Natural killer cell (primary cell): ENCODE measurements around the gene TCF4. TPM values are rescaled to one million over a fixed set of nuclear protein-coding genes. Genes with fewer than 3 reads are reported as not detected.

ENCODE experiments used
- ATAC-seq, 3 donors: fragments of 150-1000 bp in 2 of 3; fragments of 200-7000 bp in 1 of 3; cut with Tn5 transposase; 1 replicate in 1 of 3; 2 replicates in 2 of 3; pipeline ENCODE4 v1.10.0; 2021; ENCODE audit warnings: mild to moderate bottlenecking in 2 of 3, moderate library complexity in 2 of 3
- DNase-seq, 2 donors: peaks; one replicate each; pipeline versions ENCODE4 v3.0.0 to v3.0.0-alpha.2; 2013 to 2021; ENCODE audit warnings: mixed read lengths in 1 of 2
- H3K27ac ChIP-seq: one replicate; pipeline ENCODE4 v1.5.1; 2013; ENCODE audit warnings: mild to moderate bottlenecking, low read length
- H3K27me3 ChIP-seq: one replicate; pipeline ENCODE4 v1.6.1; 2013; ENCODE audit warnings: low read length; ENCODE audit not compliant: control insufficient read depth, insufficient read depth
- H3K36me3 ChIP-seq: one replicate; pipeline ENCODE4 v1.6.1; 2013; ENCODE audit warnings: low read length; ENCODE audit not compliant: control insufficient read depth, insufficient read depth
- H3K4me1 ChIP-seq: one replicate; pipeline ENCODE4 v1.6.1; 2013; ENCODE audit warnings: low read length; ENCODE audit not compliant: control insufficient read depth, insufficient read depth
- H3K4me3 ChIP-seq: one replicate; pipeline ENCODE4 v1.5.1; 2013; ENCODE audit warnings: low read length
- H3K9me3 ChIP-seq: one replicate; pipeline ENCODE4 v1.6.1; 2013; ENCODE audit warnings: low read length; ENCODE audit not compliant: control insufficient read depth, insufficient read depth
- H3K27ac Mint-ChIP-seq, 2 donors: one replicate each; pipeline ENCODE4 v1.8.0; 2022; ENCODE audit warnings: mild to moderate bottlenecking in 2 of 2, mixed read lengths in 2 of 2, moderate library complexity in 1 of 2
- H3K27me3 Mint-ChIP-seq, 2 donors: one replicate each; pipeline ENCODE4 v1.8.0; 2022; ENCODE audit warnings: low read depth in 2 of 2, mixed read lengths in 2 of 2
- H3K36me3 Mint-ChIP-seq: one replicate; pipeline ENCODE4 v1.8.0; 2022; ENCODE audit warnings: mixed read lengths
- H3K4me1 Mint-ChIP-seq, 2 donors: one replicate each; pipeline ENCODE4 v1.8.0; 2022; ENCODE audit warnings: mixed read lengths in 2 of 2
- H3K4me3 Mint-ChIP-seq: one replicate; pipeline ENCODE4 v1.8.0; 2022; ENCODE audit warnings: mild to moderate bottlenecking, moderate library complexity, mixed read lengths
- H3K9me3 Mint-ChIP-seq, 2 donors: one replicate each; pipeline ENCODE4 v1.8.0; 2022; ENCODE audit warnings: mixed read lengths in 2 of 2
- WGBS: methylation state at CpG from one replicate; pipeline ENCODE4 v1.1.7; 2013; ENCODE audit warnings: missing lambda C conversion rate; ENCODE audit not compliant: insufficient coverage; 5-methylcytosine and 5-hydroxymethylcytosine counted together
- intact Hi-C: fragments of 100-400 bp; cut with micrococcal nuclease; formaldehyde crosslinking; loops from one replicate; pipeline ENCODE4 v1.14.2; 2022
- total RNA-seq, 4 donors: library from RNA; stranded (reverse); fragments of 120-200 nt in 1 of 4; gene quantifications; one replicate each; pipeline versions ENCODE4 v1.2.3 to v1.2.4, GENCODE V29; 2013 to 2022
- TF ChIP-seq, protein P1 (sequence below): fragments of 200-600 bp; IDR thresholded peaks from one replicate; pipeline ENCODE4 v1.8.0; 2022; ENCODE audit warnings: antibody characterized with exemption

TCF4 gene
- total RNA-seq, 3 donors from 2014 or later (not counting 1 experiment from before 2014, with no cell fraction given) = 8.3 to 16.5 (median 9.0) TPM

DNA sequence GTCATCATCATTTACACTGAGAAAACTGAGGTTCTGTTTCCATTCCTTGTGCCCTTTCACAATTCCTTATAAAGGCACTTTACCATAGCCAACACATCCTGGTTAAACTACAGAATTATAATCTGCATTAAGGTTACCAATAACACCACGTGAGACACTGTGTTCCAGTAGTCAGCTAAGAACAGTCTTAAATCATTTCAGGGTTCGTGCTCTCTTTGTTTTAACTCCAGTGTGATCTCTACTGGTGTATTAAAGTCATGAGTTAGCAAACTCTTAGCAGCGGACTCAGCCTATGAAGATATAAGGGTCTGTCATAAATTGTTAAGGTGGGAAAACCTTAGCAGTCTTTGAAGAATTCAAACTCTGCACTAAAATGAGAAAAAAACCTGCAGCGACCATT, 53.0 kb downstream of the TCF4 start:
- H3K27me3 Mint-ChIP-seq = peaks cover 0 to 3% of the 10 kb centered on the region in 2 donors
- WGBS = 81% methylated on average over 3 of the region's 4 CpGs
- Histone ChIP-seq H3K36me3 (no peaks in the 10 kb centered on the region), H3K4me1 (no peaks in the 10 kb centered on the region), H3K27me3 (no peaks in the 10 kb centered on the region), H3K9me3 (no peaks in the 10 kb centered on the region), H3K27ac (no peak overlapping the region), H3K4me3 (no peak overlapping the region)
- H3K27ac Mint-ChIP-seq = no peak overlapping the region
- H3K4me1 Mint-ChIP-seq = no peaks in the 10 kb centered on the region
- H3K4me3 Mint-ChIP-seq = no peak overlapping the region
- no peaks in the 10 kb centered on the region for H3K9me3 Mint-ChIP-seq
- no peak for DNase-seq
- intact Hi-C loops = no loop called here
- ATAC-seq = no peak
- TF ChIP-seq, protein P1, sequence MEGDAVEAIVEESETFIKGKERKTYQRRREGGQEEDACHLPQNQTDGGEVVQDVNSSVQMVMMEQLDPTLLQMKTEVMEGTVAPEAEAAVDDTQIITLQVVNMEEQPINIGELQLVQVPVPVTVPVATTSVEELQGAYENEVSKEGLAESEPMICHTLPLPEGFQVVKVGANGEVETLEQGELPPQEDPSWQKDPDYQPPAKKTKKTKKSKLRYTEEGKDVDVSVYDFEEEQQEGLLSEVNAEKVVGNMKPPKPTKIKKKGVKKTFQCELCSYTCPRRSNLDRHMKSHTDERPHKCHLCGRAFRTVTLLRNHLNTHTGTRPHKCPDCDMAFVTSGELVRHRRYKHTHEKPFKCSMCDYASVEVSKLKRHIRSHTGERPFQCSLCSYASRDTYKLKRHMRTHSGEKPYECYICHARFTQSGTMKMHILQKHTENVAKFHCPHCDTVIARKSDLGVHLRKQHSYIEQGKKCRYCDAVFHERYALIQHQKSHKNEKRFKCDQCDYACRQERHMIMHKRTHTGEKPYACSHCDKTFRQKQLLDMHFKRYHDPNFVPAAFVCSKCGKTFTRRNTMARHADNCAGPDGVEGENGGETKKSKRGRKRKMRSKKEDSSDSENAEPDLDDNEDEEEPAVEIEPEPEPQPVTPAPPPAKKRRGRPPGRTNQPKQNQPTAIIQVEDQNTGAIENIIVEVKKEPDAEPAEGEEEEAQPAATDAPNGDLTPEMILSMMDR = no peak
- no peaks in the 10 kb centered on the region for H3K36me3 Mint-ChIP-seq

DNA sequence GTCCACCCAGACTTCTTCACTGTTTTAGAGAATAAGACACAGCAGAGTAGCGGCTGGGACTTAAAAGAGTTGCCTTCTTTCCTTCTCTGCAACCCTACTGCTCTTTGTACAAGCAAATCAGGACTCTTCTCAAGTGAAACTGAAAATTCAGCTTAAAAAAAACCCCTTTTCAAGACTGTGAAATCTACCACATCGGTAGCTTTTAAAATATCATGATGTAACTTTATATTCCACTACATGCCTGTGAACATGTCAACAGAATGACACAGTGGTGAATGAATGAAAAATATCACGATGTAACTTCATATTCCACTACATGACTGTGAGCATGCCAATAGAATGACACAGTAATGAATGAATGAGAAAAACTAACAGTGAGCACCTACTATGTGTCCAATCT, 53.4 kb downstream of the TCF4 start:
- WGBS = 58% methylated on average over 2 of the region's 3 CpGs
- TF ChIP-seq, protein P1 = no peak
- Histone ChIP-seq H3K4me3 (no peak overlapping the region), H3K36me3 (no peaks in the 10 kb centered on the region), H3K9me3 (no peaks in the 10 kb centered on the region), H3K4me1 (no peaks in the 10 kb centered on the region), H3K27ac (no peak overlapping the region), H3K27me3 (no peaks in the 10 kb centered on the region)
- DNase-seq = peak in 1 of 2 donors; percentile 11
- H3K4me1 Mint-ChIP-seq = no peaks in the 10 kb centered on the region
- intact Hi-C loops = no loop called here
- H3K4me3 Mint-ChIP-seq = no peak overlapping the region
- no peak overlapping the region for H3K27ac Mint-ChIP-seq
- peak; percentile 27 to 38 (median 36) for ATAC-seq
- no peaks in the 10 kb centered on the region for H3K36me3 Mint-ChIP-seq
- no peaks in the 10 kb centered on the region for H3K9me3 Mint-ChIP-seq
- peaks cover 0 to 3% of the 10 kb centered on the region in 2 donors for H3K27me3 Mint-ChIP-seq

GRCh38 chr18:55530166-55530565, 57.8 kb downstream of the TCF4 start:
- ATAC-seq (no peak), DNase-seq (no peak)
- H3K9me3 Mint-ChIP-seq = no peaks in the 10 kb centered on the region
- Histone ChIP-seq H3K27me3 (no peaks in the 10 kb centered on the region), H3K9me3 (no peaks in the 10 kb centered on the region), H3K4me1 (no peaks in the 10 kb centered on the region), H3K4me3 (no peak overlapping the region), H3K36me3 (no peaks in the 10 kb centered on the region), H3K27ac (no peak overlapping the region)
- H3K27me3 Mint-ChIP-seq = peaks cover 0 to 6% of the 10 kb centered on the region in 2 donors
- H3K36me3 Mint-ChIP-seq = no peaks in the 10 kb centered on the region
- TF ChIP-seq, protein P1 = no peak
- intact Hi-C loops = no loop called here
- H3K27ac Mint-ChIP-seq = no peak overlapping the region
- WGBS = 95% methylated on average over 5 of the region's 5 CpGs
- no peak overlapping the region for H3K4me3 Mint-ChIP-seq
- no peaks in the 10 kb centered on the region for H3K4me1 Mint-ChIP-seq

GRCh38 chr18:55529581-55529980, 58.4 kb downstream of the TCF4 start:
- Histone ChIP-seq H3K4me3 (no peak overlapping the region), H3K9me3 (no peaks in the 10 kb centered on the region), H3K36me3 (no peaks in the 10 kb centered on the region), H3K27me3 (no peaks in the 10 kb centered on the region), H3K4me1 (no peaks in the 10 kb centered on the region), H3K27ac (no peak overlapping the region)
- Mint-ChIP-seq H3K27me3 (peaks cover 0 to 6% of the 10 kb centered on the region in 2 donors), H3K36me3 (no peaks in the 10 kb centered on the region), H3K4me3 (no peak overlapping the region), H3K27ac (no peak overlapping the region), H3K4me1 (no peaks in the 10 kb centered on the region), H3K9me3 (no peaks in the 10 kb centered on the region)
- 89% methylated on average over 4 of the region's 4 CpGs for WGBS
- ATAC-seq (no peak), DNase-seq (no peak)
- intact Hi-C loops = no loop called here
- TF ChIP-seq, protein P1 = no peak
